H9 (cell line): ENCODE data around the gene PLEKHG2. TPM values are rescaled to one million over a fixed set of nuclear protein-coding genes. Genes with fewer than 3 reads are reported as not detected.
A peak's percentile ranks its signal among the peaks of the same experiment; 100 is the strongest.

Experiments used
- DNase-seq: peaks from one replicate; pipeline ENCODE4 v3.0.0-alpha.2; 2017
- H2AFZ ChIP-seq: one replicate; pipeline ENCODE4 v1.6.1; 2013; ENCODE audit warnings: mild to moderate bottlenecking, low read length, control low read depth, moderate library complexity
- H2AK5ac ChIP-seq: 2 replicates; pipeline ENCODE4 v1.6.1; 2013; ENCODE audit warnings: low read length, control low read depth, mixed read lengths; ENCODE audit not compliant: insufficient read length
- H2BK120ac ChIP-seq: one replicate; pipeline ENCODE4 v1.6.1; 2013; ENCODE audit warnings: low read depth, mild to moderate bottlenecking, low read length, control low read depth, inconsistent platforms; ENCODE audit not compliant: poor library complexity, severe bottlenecking
- H2BK12ac ChIP-seq: 2 replicates; pipeline ENCODE4 v1.6.1; 2013; ENCODE audit warnings: low read length, control low read depth, mixed read lengths, low read depth; ENCODE audit not compliant: insufficient read length
- H2BK15ac ChIP-seq: 2 replicates; pipeline ENCODE4 v1.6.1; 2013; ENCODE audit warnings: low read depth, low read length, control low read depth
- H2BK20ac ChIP-seq: one replicate; pipeline ENCODE4 v1.6.1; 2013; ENCODE audit warnings: low read depth, mild to moderate bottlenecking, low read length, control low read depth, inconsistent platforms; ENCODE audit not compliant: poor library complexity, severe bottlenecking
- H2BK5ac ChIP-seq: 2 replicates; pipeline ENCODE4 v1.6.1; 2013; ENCODE audit warnings: low read length, control low read depth, mixed read lengths; ENCODE audit not compliant: insufficient read length
- H3K14ac ChIP-seq: 2 replicates; pipeline ENCODE4 v1.6.1; 2013; ENCODE audit warnings: low read length, control low read depth; ENCODE audit not compliant: insufficient read depth
- H3K18ac ChIP-seq: 2 replicates; pipeline ENCODE4 v1.6.1; 2013; ENCODE audit warnings: low read depth, mild to moderate bottlenecking, mixed read lengths, low read length, control low read depth; ENCODE audit not compliant: insufficient read length
- H3K23ac ChIP-seq: 2 replicates; pipeline ENCODE4 v1.6.1; 2013; ENCODE audit warnings: low read length, control low read depth, mixed read lengths, low read depth; ENCODE audit not compliant: insufficient read length
- H3K23me2 ChIP-seq: 2 replicates; pipeline ENCODE4 v1.6.1; 2013; ENCODE audit warnings: low read depth, mild to moderate bottlenecking, mixed read lengths, low read length, control low read depth; ENCODE audit not compliant: insufficient read length, poor library complexity, severe bottlenecking
- H3K27ac ChIP-seq: 2 replicates; pipeline ENCODE4 v1.5.1; 2013; ENCODE audit warnings: low read length, control low read depth, mixed read lengths, low read depth; ENCODE audit not compliant: insufficient read length
- H3K27me3 ChIP-seq: 2 replicates; pipeline ENCODE4 v1.6.1; 2013; ENCODE audit warnings: low read length, control low read depth, inconsistent platforms; ENCODE audit not compliant: insufficient read depth
- H3K4ac ChIP-seq: 2 replicates; pipeline ENCODE4 v1.6.1; 2013; ENCODE audit warnings: low read depth, mild to moderate bottlenecking, control low read depth, inconsistent platforms, low read length, moderate library complexity
- H3K4me1 ChIP-seq: 2 replicates; pipeline ENCODE4 v1.6.1; 2013; ENCODE audit warnings: low read length, control low read depth, inconsistent platforms; ENCODE audit not compliant: insufficient read depth
- H3K4me2 ChIP-seq: 2 replicates; pipeline ENCODE4 v1.6.1; 2013; ENCODE audit warnings: low read length, control low read depth, mixed read lengths; ENCODE audit not compliant: insufficient read length, insufficient read depth
- H3K56ac ChIP-seq: 2 replicates; pipeline ENCODE4 v1.6.1; 2013; ENCODE audit warnings: low read depth, mild to moderate bottlenecking, mixed read lengths, low read length, control low read depth; ENCODE audit not compliant: insufficient read length
- H3K79me1 ChIP-seq: 2 replicates; pipeline ENCODE4 v1.6.1; 2013; ENCODE audit warnings: low read depth, mild to moderate bottlenecking, moderate library complexity, low read length, control low read depth, inconsistent platforms; ENCODE audit not compliant: insufficient read depth, poor library complexity, severe bottlenecking
- H3K79me2 ChIP-seq: 2 replicates; pipeline ENCODE4 v1.6.1; 2013; ENCODE audit warnings: low read length, control low read depth, inconsistent platforms; ENCODE audit not compliant: insufficient read depth
- H3K9ac ChIP-seq: 2 replicates; pipeline ENCODE4 v1.6.1; 2013; ENCODE audit warnings: low read length, control low read depth, mixed read lengths; ENCODE audit not compliant: insufficient read length; ENCODE audit errors: extremely low read depth
- H3K9me3 ChIP-seq: one replicate; pipeline ENCODE4 v1.6.1; 2013; ENCODE audit warnings: low read depth, low read length, inconsistent platforms; ENCODE audit not compliant: control insufficient read depth
- H3T11ph ChIP-seq: one replicate; pipeline ENCODE4 v1.6.1; 2013; ENCODE audit warnings: mild to moderate bottlenecking, low read length, control low read depth, inconsistent platforms
- H4K20me1 ChIP-seq: one replicate; pipeline ENCODE4 v1.6.1; 2013; ENCODE audit not compliant: control insufficient read depth, insufficient read length, insufficient read depth
- H4K5ac ChIP-seq: 2 replicates; pipeline ENCODE4 v1.6.1; 2013; ENCODE audit warnings: low read depth, mild to moderate bottlenecking, mixed read lengths, low read length, control low read depth; ENCODE audit not compliant: insufficient read length
- H4K8ac ChIP-seq: replicated peaks from 2 replicates; pipeline ENCODE4 v1.6.1; 2013; ENCODE audit warnings: low read length, control low read depth, mixed read lengths, low read depth; ENCODE audit not compliant: insufficient read length
- H4K91ac ChIP-seq: 2 replicates; pipeline ENCODE4 v1.6.1; 2013; ENCODE audit warnings: low read depth, mild to moderate bottlenecking, moderate library complexity, mixed read lengths, low read length, control low read depth; ENCODE audit not compliant: insufficient read length
- H3K27ac Mint-ChIP-seq, 3 experiments: 2 replicates in 2 of 3; 3 replicates in 1 of 3; pipeline ENCODE4 v1.8.0; 2020 to 2021; ENCODE audit warnings: mixed read lengths in 3 of 3, mild to moderate bottlenecking in 1 of 3, moderate library complexity in 1 of 3
- H3K27me3 Mint-ChIP-seq: 2 replicates; pipeline ENCODE4 v1.8.0; 2021; ENCODE audit warnings: low read depth, mild to moderate bottlenecking, moderate library complexity, mixed read lengths
- H3K36me3 Mint-ChIP-seq, 3 experiments: 2 replicates in 2 of 3; 3 replicates in 1 of 3; pipeline ENCODE4 v1.8.0; 2020 to 2021; ENCODE audit warnings: low read depth in 3 of 3, mixed read lengths in 3 of 3; ENCODE audit not compliant: insufficient read depth in 1 of 3
- H3K4me1 Mint-ChIP-seq, 2 experiments: 2 replicates each; pipeline ENCODE4 v1.8.0; 2020; ENCODE audit warnings: mixed read lengths in 2 of 2
- H3K4me3 Mint-ChIP-seq, 2 experiments: 2 replicates in 1 of 2; 3 replicates in 1 of 2; pipeline ENCODE4 v1.8.0; 2020 to 2021; ENCODE audit warnings: mild to moderate bottlenecking in 2 of 2, mixed read lengths in 2 of 2, moderate library complexity in 1 of 2
- H3K9me3 Mint-ChIP-seq, 2 experiments: 2 replicates in 1 of 2; 3 replicates in 1 of 2; pipeline ENCODE4 v1.8.0; 2020; ENCODE audit warnings: mild to moderate bottlenecking in 2 of 2, mixed read lengths in 2 of 2, moderate library complexity in 1 of 2
- CTCF ChIP-seq: fragments of 200-600 bp; sonication (generic); conservative IDR thresholded peaks from 3 replicates; pipeline ENCODE4 v1.8.0; 2021; ENCODE audit warnings: antibody characterized with exemption, mild to moderate bottlenecking
- WGBS: extraction: QIAGEN DNeasy Blood & Tissue Kit; methylation state at CpG from one replicate; pipeline ENCODE4 v1.1.7; 2013; ENCODE audit warnings: missing lambda C conversion rate, low lambda C conversion rate, mixed read lengths; ENCODE audit not compliant: insufficient read length; ENCODE audit errors: extremely low coverage; 5-methylcytosine and 5-hydroxymethylcytosine counted together
- total RNA-seq: library from RNA; stranded (reverse); gene quantifications from 2 replicates; pipeline ENCODE4 v1.2.1, GENCODE V29; 2021

PLEKHG2 gene
- total RNA-seq, 1 experiment from 2014 or later: 167 TPM

DNA sequence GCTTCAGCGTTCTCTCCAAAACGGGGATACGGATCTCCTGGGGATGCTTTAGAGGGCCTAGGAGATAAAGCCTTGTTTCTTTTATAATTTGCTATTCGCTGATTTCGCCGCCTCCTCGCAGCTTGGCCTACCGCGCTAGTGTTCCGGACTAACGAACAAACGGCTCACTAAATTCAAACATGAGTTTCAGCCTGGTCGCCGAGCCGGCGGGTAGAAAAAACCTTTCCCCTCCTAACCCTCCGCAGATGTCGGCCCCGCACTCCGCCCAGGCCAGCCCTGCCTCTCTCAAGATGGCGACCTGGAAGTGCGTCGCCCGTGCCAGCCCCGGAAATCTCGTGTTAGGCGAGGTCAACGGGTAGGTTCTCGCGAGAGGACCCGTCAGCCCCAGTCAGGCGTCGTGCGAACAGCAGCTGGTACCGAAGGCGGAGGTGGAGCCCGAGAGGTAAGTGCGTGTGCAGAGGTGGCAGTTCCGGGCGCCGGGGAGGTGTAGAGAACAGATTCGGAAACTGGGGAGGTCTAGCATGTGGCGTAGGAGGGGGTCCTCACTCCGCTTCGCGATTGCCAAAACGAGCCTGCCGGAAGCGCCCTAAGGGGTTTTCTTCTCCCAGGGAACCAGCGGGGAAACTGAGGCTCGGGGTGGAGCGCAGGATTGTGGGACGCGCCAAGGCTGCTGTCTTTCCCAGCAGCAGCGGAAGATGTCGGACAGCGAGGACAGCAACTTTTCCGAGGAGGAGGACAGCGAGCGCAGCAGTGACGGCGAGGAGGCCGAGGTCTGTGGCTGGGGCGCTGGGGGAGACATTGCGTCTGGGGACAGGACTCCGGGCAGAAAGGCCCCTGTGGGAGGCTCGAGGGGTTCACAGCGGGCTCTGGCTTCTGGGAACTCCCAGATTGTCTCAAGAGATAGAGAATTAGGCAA, 33.0 kb downstream of the PLEKHG2 start, which contains the start of gene SUPT5H:
SUPT5H (plus strand) TSS at position 387 of the 916 bp plus-strand sequence; CDS start at position 696, 309 bp downstream.
- H3K4me2 ChIP-seq: peak within 1 kb of the TSS; percentile 84
- TF ChIP-seq CTCF: no peak
- no peak within 1 kb of the TSS for H3T11ph ChIP-seq
- H2BK12ac ChIP-seq: no peak within 1 kb of the TSS
- no peaks in the 10 kb centered on the region for H3K27me3 ChIP-seq
- no peak within 1 kb of the TSS for H2BK20ac ChIP-seq
- no peak within 1 kb of the TSS for H2AFZ ChIP-seq
- Mint-ChIP-seq H3K4me3 (peak within 1 kb of the TSS; percentile 84 to 97), H3K9me3 (peaks cover 0 to 5% of the 10 kb centered on the region in 2 experiments; a peak in 2 of 5 replicates), H3K36me3 (peaks cover 7 to 33% (median 29%) of the 10 kb centered on the region in 3 experiments; a peak in 6 of 7 replicates), H3K27ac (peak within 1 kb of the TSS; percentile 91 to 99 (median 98)), H3K4me1 (peaks cover 10 to 15% of the 10 kb centered on the region in 2 experiments), H3K27me3 (peaks cover 4% of the 10 kb centered on the region; the same call in 1 of the 2 replicates)
- H3K23me2 ChIP-seq: peaks cover 5% of the 10 kb centered on the region
- no peak within 1 kb of the TSS for H3K56ac ChIP-seq
- H4K8ac ChIP-seq: no peak within 1 kb of the TSS
- H4K20me1 ChIP-seq: no peaks in the 10 kb centered on the region
- peak within 1 kb of the TSS; percentile 77; the same call in 1 of the 2 replicates for H3K14ac ChIP-seq
- no CpG with 5 or more reads among the region's 68 CpGs for WGBS
- no peak within 1 kb of the TSS for H2BK5ac ChIP-seq
- no peak within 1 kb of the TSS for H3K4ac ChIP-seq
- H3K79me1 ChIP-seq: peaks cover 11% of the 10 kb centered on the region
- no peak within 1 kb of the TSS for H2AK5ac ChIP-seq
- H2BK120ac ChIP-seq: peak within 1 kb of the TSS; percentile 38
- H3K27ac ChIP-seq: peak within 1 kb of the TSS; percentile 45
- no peak within 1 kb of the TSS for H2BK15ac ChIP-seq
- H3K4me1 ChIP-seq: no peaks in the 10 kb centered on the region
- H3K18ac ChIP-seq: peak within 1 kb of the TSS; percentile 68
- peak within 1 kb of the TSS; percentile 96 for H3K9ac ChIP-seq
- no peaks in the 10 kb centered on the region for H3K9me3 ChIP-seq
- DNase-seq: peak; percentile 97
- H4K91ac ChIP-seq: no peak within 1 kb of the TSS
- H3K79me2 ChIP-seq: peaks cover 40% of the 10 kb centered on the region; the same call in 1 of the 2 replicates
- peak within 1 kb of the TSS; percentile 6 for H4K5ac ChIP-seq
- no peak within 1 kb of the TSS for H3K23ac ChIP-seq
